Measurements from ENCODE around the gene PLCE1. TPM values are rescaled to one million over a fixed set of nuclear protein-coding genes. Genes with fewer than 3 reads are reported as not detected.

Gene PLCE1
- total and polyA plus RNA-seq, 2 experiments from 2014 or later, result 0.10 to 0.58 TPM

- TF ChIP-seq ZNF462 (CRISPR knock-in tag; IDR thresholded peaks at IDR 0.05) (no peak), NANOG (IDR thresholded peaks at IDR 0.05; ENCODE audit: borderline replicate concordance) (no peak), JUNB (IDR thresholded peaks at IDR 0.05; ENCODE audit: unreplicated experiment) (no peak), POLR2AphosphoS5 (IDR thresholded peaks at IDR 0.05; ENCODE audit: low read depth) (no peak), EZH2phosphoT487 (IDR thresholded peaks at IDR 0.05; ENCODE audit: unreplicated experiment) (no peak), REST (IDR thresholded peaks at IDR 0.05; ENCODE audit: unreplicated experiment) (no peak), STAT1 (IDR thresholded peaks at IDR 0.05; ENCODE audit: unreplicated experiment) (no peak), ZNF114 (CRISPR knock-in tag; IDR thresholded peaks at IDR 0.05) (no peak), EZH2 (IDR thresholded peaks at IDR 0.05; ENCODE audit: low read depth, unreplicated experiment) (no peak), CREB1 (CRISPR knock-in tag; IDR thresholded peaks at IDR 0.05; ENCODE audit: low read depth) (no peak), ETS1 (IDR thresholded peaks at IDR 0.05) (no peak), ZNF331 (CRISPR knock-in tag; IDR thresholded peaks at IDR 0.05; ENCODE audit: low read depth) (no peak)
Measured at GRCh38 chr10:94037286-94037685, 43.6 kb downstream of the PLCE1 start (continued).
